GM21737 (cell line): ENCODE results near the gene ACOT11.
"Not testable (repeated sequence)": the region's sequence is repeated elsewhere in the genome, so short reads cannot be mapped to it uniquely, and the experiment has no call there.

Experiments used
- ATAC-seq: cut with Tn5 transposase; IDR thresholded peaks from one replicate; pipeline ENCODE4 v1.9.1; 2021; ENCODE audit warnings: mild to moderate bottlenecking, moderate library complexity; ENCODE audit not compliant: unreplicated experiment

The ACOT11 gene

GRCh38 chr1:54547601-54548388 lies at the start of gene ACOT11:
TSS of gene ACOT11 (plus strand) at chr1:54548228. CDS start at chr1:54548310, 82 bp downstream.
- no peak for ATAC-seq

- no peak for ATAC-seq
Observed at GRCh38 chr1:54498383-54499096, 49.5 kb upstream of the ACOT11 start.

GRCh38 chr1:54499097-54499359 lies 49.0 kb upstream of the ACOT11 start:
- ATAC-seq, result no peak

- ATAC-seq, result no peak
Observed at GRCh38 chr1:54499360-54500106, 48.5 kb upstream of the ACOT11 start.

GRCh38 chr1:54500107-54500431 lies 48.0 kb upstream of the ACOT11 start:
- no peak for ATAC-seq

- ATAC-seq, result no peak
Observed at GRCh38 chr1:54501849-54502248, 46.2 kb upstream of the ACOT11 start.

GRCh38 chr1:54502342-54502741 lies 45.7 kb upstream of the ACOT11 start:
- no peak for ATAC-seq

GRCh38 chr1:54506594-54506993 lies 41.4 kb upstream of the ACOT11 start:
- no peak for ATAC-seq

- no peak for ATAC-seq
Observed at GRCh38 chr1:54507033-54507870, 40.8 kb upstream of the ACOT11 start.

GRCh38 chr1:54510715-54511270 lies 37.2 kb upstream of the ACOT11 start:
- no peak for ATAC-seq

- ATAC-seq, result not testable (repeated sequence)
Observed at GRCh38 chr1:54513921-54514580, 34.0 kb upstream of the ACOT11 start.

GRCh38 chr1:54516249-54516920 lies 31.6 kb upstream of the ACOT11 start:
- no peak for ATAC-seq

GRCh38 chr1:54517496-54517895 lies 30.5 kb upstream of the ACOT11 start:
- ATAC-seq, result no peak

- no peak for ATAC-seq
Observed at GRCh38 chr1:54518489-54518888, 29.5 kb upstream of the ACOT11 start.

- ATAC-seq, result no peak
Observed at GRCh38 chr1:54519709-54520108, 28.3 kb upstream of the ACOT11 start.

- no peak for ATAC-seq
Observed at GRCh38 chr1:54520631-54521321, 27.3 kb upstream of the ACOT11 start.

GRCh38 chr1:54526565-54526964 lies 21.5 kb upstream of the ACOT11 start:
- not testable (repeated sequence) for ATAC-seq

- ATAC-seq, result no peak
Observed at GRCh38 chr1:54528613-54529012, 19.4 kb upstream of the ACOT11 start.

GRCh38 chr1:54532033-54532432 lies 16.0 kb upstream of the ACOT11 start:
- no peak for ATAC-seq
